ENCODE data around the gene CEMIP2.

GRCh38 chr9:71795097-71795813 lies 26.9 kb upstream of the CEMIP2 start:
- TF ChIP-seq EZH2 (IDR thresholded peaks at IDR 0.05; ENCODE audit: insufficient read depth, low read length) (no peak), CTCF (IDR thresholded peaks at IDR 0.05; ENCODE audit: insufficient read depth, low read depth, low read length) (no peak)

All from astrocyte (in vitro differentiated cells and primary cell).